DND-41 (cell line): ENCODE results near the gene AP5M1.
A peak's percentile ranks its signal among the peaks of the same experiment; 100 is the strongest.
"Not testable (repeated sequence)": the region's sequence is repeated elsewhere in the genome, so short reads cannot be mapped to it uniquely, and the experiment has no call there.

ENCODE experiments used
- ATAC-seq: fragments of 200-7000 bp; cut with Tn5 transposase; 3 replicates; pipeline ENCODE4 v1.9.1; 2021; ENCODE audit warnings: low read depth; ENCODE audit not compliant: insufficient read depth
- DNase-seq: peaks from one replicate; pipeline ENCODE4 v3.0.0-alpha.2; 2020
- H2AFZ ChIP-seq: 2 replicates; pipeline ENCODE4 v1.6.0; 2012; ENCODE audit warnings: low read depth, low read length
- H3K27ac ChIP-seq: 2 replicates; pipeline ENCODE4 v1.5.1; 2012; ENCODE audit warnings: low read length, inconsistent platforms
- H3K27me3 ChIP-seq: fragments of 200-600 bp; sonication (generic); 2 replicates; pipeline ENCODE4 v1.6.0; 2012; ENCODE audit warnings: low read length, mild to moderate bottlenecking, inconsistent platforms; ENCODE audit not compliant: insufficient read depth, poor library complexity
- H3K36me3 ChIP-seq: 2 replicates; pipeline ENCODE4 v1.5.1; 2012; ENCODE audit warnings: low read length, inconsistent platforms; ENCODE audit not compliant: insufficient read depth
- H3K4me1 ChIP-seq: 2 replicates; pipeline ENCODE4 v1.5.1; 2012; ENCODE audit warnings: mild to moderate bottlenecking, low read length; ENCODE audit not compliant: insufficient read depth
- H3K4me2 ChIP-seq: 2 replicates; pipeline ENCODE4 v1.6.0; 2012; ENCODE audit warnings: mild to moderate bottlenecking, moderate library complexity, low read length, inconsistent platforms; ENCODE audit not compliant: insufficient read depth
- H3K4me3 ChIP-seq, 2 experiments: fragments of 200-600 bp in 1 of 2; shearing (Covaris generic) in 1 of 2; 2 replicates each; pipeline ENCODE4 v1.5.1; 2012 to 2016; ENCODE audit warnings: inconsistent platforms in 2 of 2, low read length in 2 of 2, mild to moderate bottlenecking in 2 of 2, low read depth in 1 of 2, moderate library complexity in 1 of 2
- H3K79me2 ChIP-seq: 2 replicates; pipeline ENCODE4 v1.6.0; 2012; ENCODE audit warnings: low read length, inconsistent platforms; ENCODE audit not compliant: insufficient read depth
- H3K9ac ChIP-seq: 2 replicates; pipeline ENCODE4 v1.6.0; 2012; ENCODE audit warnings: low read depth, mild to moderate bottlenecking, inconsistent platforms, low read length, moderate library complexity
- H3K9me3 ChIP-seq: 2 replicates; pipeline ENCODE4 v1.5.1; 2012; ENCODE audit warnings: low read length, moderate library complexity, mild to moderate bottlenecking, inconsistent platforms; ENCODE audit not compliant: insufficient read depth, severe bottlenecking
- H4K20me1 ChIP-seq: 2 replicates; pipeline ENCODE4 v1.6.0; 2012; ENCODE audit warnings: low read length; ENCODE audit not compliant: insufficient read depth
- CTCF ChIP-seq: IDR thresholded peaks from 2 replicates; pipeline ENCODE4 v1.5.1; 2012; ENCODE audit warnings: borderline replicate concordance, low read length, moderate library complexity, mild to moderate bottlenecking; ENCODE audit not compliant: poor library complexity, severe bottlenecking; ENCODE audit errors: extremely low read depth
- EZH2 ChIP-seq: IDR thresholded peaks from 3 replicates; pipeline ENCODE4 v1.6.1; 2012; ENCODE audit warnings: borderline replicate concordance, low read depth, mild to moderate bottlenecking, moderate library complexity, low read length, inconsistent platforms; ENCODE audit not compliant: severe bottlenecking

The AP5M1 gene, protein sequence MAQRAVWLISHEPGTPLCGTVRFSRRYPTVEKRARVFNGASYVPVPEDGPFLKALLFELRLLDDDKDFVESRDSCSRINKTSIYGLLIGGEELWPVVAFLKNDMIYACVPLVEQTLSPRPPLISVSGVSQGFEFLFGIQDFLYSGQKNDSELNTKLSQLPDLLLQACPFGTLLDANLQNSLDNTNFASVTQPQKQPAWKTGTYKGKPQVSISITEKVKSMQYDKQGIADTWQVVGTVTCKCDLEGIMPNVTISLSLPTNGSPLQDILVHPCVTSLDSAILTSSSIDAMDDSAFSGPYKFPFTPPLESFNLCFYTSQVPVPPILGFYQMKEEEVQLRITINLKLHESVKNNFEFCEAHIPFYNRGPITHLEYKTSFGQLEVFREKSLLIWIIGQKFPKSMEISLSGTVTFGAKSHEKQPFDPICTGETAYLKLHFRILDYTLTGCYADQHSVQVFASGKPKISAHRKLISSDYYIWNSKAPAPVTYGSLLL

DNA sequence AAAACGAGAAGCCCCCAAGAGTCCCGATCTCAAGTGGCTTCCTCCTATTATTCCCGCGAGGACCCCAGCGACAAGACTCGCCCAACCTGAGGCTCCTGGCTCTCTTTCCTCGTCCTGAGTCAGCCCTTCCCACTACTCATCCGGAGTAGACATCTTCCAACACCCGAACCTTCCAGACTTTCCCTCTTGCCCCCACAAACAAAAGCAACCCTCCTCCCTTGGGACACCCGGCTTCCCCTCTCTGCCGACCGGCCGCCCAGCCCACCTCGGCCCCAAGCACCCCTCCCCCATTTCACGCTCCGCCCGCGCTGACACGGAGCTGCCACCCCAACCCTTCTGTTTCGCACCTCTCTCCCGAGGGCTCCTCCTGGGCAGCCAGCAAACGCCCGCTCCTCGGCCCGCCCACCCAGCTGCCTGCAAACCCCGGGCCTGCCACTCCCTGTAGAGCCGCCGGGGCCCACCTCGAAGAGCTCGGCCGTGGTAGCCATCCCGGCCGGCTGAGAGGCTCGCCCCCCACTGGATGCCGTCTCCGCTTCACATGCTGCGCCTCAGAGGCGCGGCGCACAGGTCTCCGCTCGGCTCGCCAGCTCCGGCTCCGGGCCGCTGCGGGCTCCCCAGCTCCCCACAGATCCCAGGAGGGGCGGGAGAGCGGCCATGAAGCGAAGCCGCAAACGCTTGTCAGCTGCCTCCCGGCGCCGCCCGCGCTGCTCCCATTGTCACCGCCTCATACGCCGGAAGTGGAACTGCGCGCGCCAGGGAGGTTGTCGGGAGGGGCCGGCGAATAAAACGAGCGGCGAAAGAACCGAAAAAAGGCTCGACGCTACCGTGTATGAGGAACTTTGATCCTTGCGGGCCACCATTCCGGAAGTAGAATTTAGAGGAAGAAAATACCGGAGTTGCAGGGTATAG lies at the start of gene AP5M1, which contains the start of gene EXOC5:
AP5M1 (plus strand) TSS at position 811 of the 909 bp plus-strand sequence. CDS start 344 bp downstream, outside the sequence.
EXOC5 (minus strand) TSS at position 745 of the 909 bp plus-strand sequence; CDS start at position 488, 257 bp downstream.
- ATAC-seq = peak; percentile 90
- DNase-seq = peak; percentile 94
- Histone ChIP-seq H3K4me2 (peak within 1 kb of the TSS; percentile 71), H3K4me1 (peaks cover 54% of the 10 kb centered on the region), H3K36me3 (peaks cover 6% of the 10 kb centered on the region), H3K9ac (peak within 1 kb of the TSS; percentile 84), H3K27me3 (no peaks in the 10 kb centered on the region), H3K27ac (peak within 1 kb of the TSS; percentile 95), H3K79me2 (peaks cover 99% of the 10 kb centered on the region), H2AFZ (peak within 1 kb of the TSS; percentile 97), H3K9me3 (no peaks in the 10 kb centered on the region), H3K4me3 (peak within 1 kb of the TSS; percentile 91 to 95), H4K20me1 (peaks cover 26% of the 10 kb centered on the region)
- TF ChIP-seq EZH2 (no peak), CTCF (no peak)

DNA sequence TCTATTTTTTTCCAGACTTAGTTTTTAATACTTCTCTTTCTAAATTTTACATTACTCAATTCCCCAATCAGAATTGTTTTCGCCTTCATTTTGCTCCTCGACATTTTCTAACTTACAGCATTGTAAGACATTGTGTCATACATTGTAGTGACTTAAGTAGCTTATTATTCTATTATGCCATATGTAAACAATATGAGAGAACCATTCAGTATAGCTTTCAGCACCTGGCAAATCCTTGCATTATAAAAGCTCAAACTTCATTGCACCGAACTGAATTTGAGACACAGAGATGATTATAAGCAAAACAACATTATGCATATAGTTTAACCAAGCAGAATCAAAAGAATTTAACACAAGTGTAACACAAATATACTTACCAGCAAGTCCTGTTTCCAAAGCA lies 46.8 kb upstream of the AP5M1 start:
- Histone ChIP-seq H3K36me3 (peaks cover 65% of the 10 kb centered on the region), H3K4me2 (no peak overlapping the region), H3K4me3 (no peak overlapping the region), H3K27ac (no peak overlapping the region), H3K9ac (no peak overlapping the region), H2AFZ (no peak overlapping the region), H3K79me2 (no peaks in the 10 kb centered on the region), H3K27me3 (no peaks in the 10 kb centered on the region), H3K4me1 (no peaks in the 10 kb centered on the region), H3K9me3 (no peaks in the 10 kb centered on the region), H4K20me1 (no peaks in the 10 kb centered on the region)
- TF ChIP-seq CTCF (no peak), EZH2 (no peak)
- ATAC-seq (no peak), DNase-seq (no peak)

DNA sequence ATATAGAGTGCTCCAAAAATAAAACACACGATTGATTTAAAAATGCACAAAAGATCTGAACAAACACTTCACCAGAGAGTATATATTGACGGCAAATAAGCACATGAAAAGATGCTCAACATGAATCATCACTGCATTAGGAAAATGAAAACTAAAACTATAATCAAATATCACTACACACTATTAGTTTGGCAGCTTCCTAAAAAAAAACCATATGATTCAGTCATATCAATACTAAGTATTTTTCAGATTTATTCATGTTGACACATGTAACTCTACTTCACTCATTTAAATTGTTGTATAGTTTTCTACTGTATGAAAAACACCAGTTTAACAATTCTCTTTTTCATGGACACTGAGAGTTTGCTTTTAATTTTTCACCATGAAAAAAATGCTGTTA lies 41.7 kb upstream of the AP5M1 start:
- no peak overlapping the region for H3K9ac ChIP-seq
- H3K36me3 ChIP-seq = peaks cover 74% of the 10 kb centered on the region
- TF ChIP-seq CTCF (no peak), EZH2 (no peak)
- H3K4me1 ChIP-seq = no peaks in the 10 kb centered on the region
- no peak for DNase-seq
- no peaks in the 10 kb centered on the region for H3K79me2 ChIP-seq
- ATAC-seq = no peak
- H3K9me3 ChIP-seq = no peaks in the 10 kb centered on the region
- H3K27ac ChIP-seq = no peak overlapping the region
- no peak overlapping the region for H3K4me2 ChIP-seq
- H2AFZ ChIP-seq = no peak overlapping the region
- no peaks in the 10 kb centered on the region for H3K27me3 ChIP-seq
- H4K20me1 ChIP-seq = no peaks in the 10 kb centered on the region
- no peak overlapping the region for H3K4me3 ChIP-seq

DNA sequence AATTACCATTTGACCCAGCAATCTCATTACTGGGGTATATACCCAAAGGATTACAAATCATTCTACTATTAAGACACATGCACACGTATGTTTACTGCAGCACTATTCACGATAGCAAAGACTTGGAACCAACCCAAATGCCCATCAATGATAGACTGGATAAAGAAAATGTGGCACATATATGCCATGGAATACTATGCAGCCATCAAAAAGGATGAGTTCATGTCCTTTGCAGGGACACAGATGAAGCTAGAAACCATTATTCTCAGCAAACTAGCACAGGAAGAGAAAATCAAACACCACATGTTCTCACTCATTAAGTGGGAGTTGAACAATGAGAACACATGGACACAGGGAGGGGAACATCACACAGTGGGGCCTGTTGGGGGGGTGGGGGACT lies 40.5 kb upstream of the AP5M1 start:
- DNase-seq, H3K9ac ChIP-seq, H3K27ac ChIP-seq, H3K79me2 ChIP-seq, H3K9me3 ChIP-seq, ATAC-seq, H3K4me2 ChIP-seq, H2AFZ ChIP-seq, H3K4me1 ChIP-seq, H3K4me3 ChIP-seq, H3K27me3 ChIP-seq, H4K20me1 ChIP-seq: not testable (repeated sequence)
- H3K36me3 ChIP-seq = peaks cover 78% of the 10 kb centered on the region
